ENCODE data around the gene CCM2. TPM values are rescaled to one million over a fixed set of nuclear protein-coding genes. Genes with fewer than 3 reads are reported as not detected.

CCM2 gene
- total and polyA plus RNA-seq, 2 of the 8 experiments (the other 6 are each of a cell fraction or from before 2014, with no cell fraction given) = 31.6 to 41.2 TPM

GRCh38 chr7:44982970-44983369, 17.0 kb upstream of the CCM2 start:
- WGBS, 2 experiments (ENCODE audit: extremely low coverage in 1 of 2, insufficient coverage in 1 of 2, insufficient read length in 1 of 2, insufficient replicate concordance in 2 of 2, low coverage in 1 of 2, low lambda C conversion rate in 2 of 2, missing lambda C conversion rate in 1 of 2) = 93% methylated on average over 1 of the region's 1 CpG; no CpG with 5 or more reads in 1 of the 2 experiments
- peaks cover 0 to 7% (median 5%) of the 10 kb centered on the region in 4 experiments; a peak in 3 of 7 replicates for H3K4me1 ChIP-seq (replicated peaks in 1 of 4; ENCODE audit: control insufficient read depth in 3 of 4, insufficient read depth in 4 of 4, low read length in 3 of 4)
- H2AK5ac ChIP-seq (ENCODE audit: low read depth, low read length) = no peak overlapping the region
- H3K4ac ChIP-seq (replicated peaks; ENCODE audit: insufficient read length, low read depth, low read length) = no peak overlapping the region
- FAIRE-seq (no peak), DNase-seq (ENCODE audit: low read depth in 1 of 2, low spot score in 2 of 2) (no peak)
- ChIA-PET CTCF (ENCODE audit: partially characterized antibody) (interaction anchor here (0.6 to 5.4 kb wide), 3 partner anchors 10 to 213 kb away, joined by 3 to 43 read pairs (median 3); no protein-coding TSS in a partner anchor), POLR2A (ENCODE audit: partially characterized antibody) (interaction anchor here (0.8 to 13.3 kb wide), 18 partner anchors 8 to 409 kb away, joined by 3 to 327 read pairs (median 4); partner anchors contain the start of genes CCM2, DDX56 and TBRG4)
- H3K9me3 ChIP-seq (ENCODE audit: insufficient read depth in 2 of 2, low read depth in 1 of 2, low read length in 1 of 2) = no peaks in the 10 kb centered on the region
- no peak overlapping the region for H3K4me3 ChIP-seq (ENCODE audit: extremely low read depth in 1 of 4, insufficient read depth in 2 of 4, low read depth in 3 of 4, low read length in 4 of 4)
- H2AFZ ChIP-seq (ENCODE audit: low read length) = no peak overlapping the region
- no peak overlapping the region for H3K14ac ChIP-seq (ENCODE audit: insufficient read length)
- peaks cover 17 to 39% (median 33%) of the 10 kb centered on the region in 4 experiments for H3K36me3 ChIP-seq (ENCODE audit: control insufficient read depth in 2 of 4, insufficient read depth in 4 of 4, low read length in 3 of 4)
- no peak overlapping the region for H4K8ac ChIP-seq (ENCODE audit: extremely low read depth, insufficient read depth, low read length)
- H2BK5ac ChIP-seq (ENCODE audit: low read depth, low read length) = no peak overlapping the region
- H3K27ac ChIP-seq (ENCODE audit: low read depth, low read length) = no peak overlapping the region
- no peak overlapping the region for H2BK20ac ChIP-seq (ENCODE audit: low read length)
- H4K5ac ChIP-seq (ENCODE audit: insufficient read length, low read depth, low read length) = no peak overlapping the region
- H2BK120ac ChIP-seq (replicated peaks; ENCODE audit: low read depth, low read length) = no peak overlapping the region
- H2BK12ac ChIP-seq (ENCODE audit: low read depth, low read length) = no peak overlapping the region
- H3K23ac ChIP-seq (ENCODE audit: insufficient read length) = no peak overlapping the region
- peaks cover 18 to 26% of the 10 kb centered on the region in 2 experiments for H3K79me2 ChIP-seq (ENCODE audit: control insufficient read depth in 1 of 2, insufficient read depth in 2 of 2, low read length in 2 of 2)
- H3K18ac ChIP-seq (ENCODE audit: extremely low read depth, low read length) = no peak overlapping the region
- peaks cover 9% of the 10 kb centered on the region; the same call in 1 of the 2 replicates for H3K23me2 ChIP-seq (ENCODE audit: low read depth, low read length)
- no peaks in the 10 kb centered on the region for H3K79me1 ChIP-seq (ENCODE audit: low read depth, low read length)
- no peak overlapping the region for H3K56ac ChIP-seq (replicated peaks; ENCODE audit: insufficient read length, low read depth, low read length)
- no peak overlapping the region for H2BK15ac ChIP-seq (ENCODE audit: low read length)
- no peaks in the 10 kb centered on the region for H3K27me3 ChIP-seq (replicated peaks in 1 of 4; ENCODE audit: control insufficient read depth in 3 of 4, extremely low read depth in 1 of 4, insufficient read depth in 3 of 4, low read length in 3 of 4)
- peaks cover 8 to 18% of the 10 kb centered on the region in 2 experiments for H4K20me1 ChIP-seq (replicated peaks in 1 of 2; ENCODE audit: control insufficient read depth in 1 of 2, insufficient read depth in 2 of 2, low read length in 2 of 2)
- no peak overlapping the region for H3K9ac ChIP-seq (replicated peaks in 1 of 4; ENCODE audit: extremely low read depth in 1 of 4, low read depth in 3 of 4, low read length in 3 of 4)
- H3K4me2 ChIP-seq (ENCODE audit: insufficient read depth in 1 of 2, low read depth in 2 of 2, low read length in 2 of 2) = no peak overlapping the region
- no peak overlapping the region for H4K91ac ChIP-seq (replicated peaks; ENCODE audit: insufficient read length, low read length)
- TF ChIP-seq SIN3A (conservative IDR thresholded peaks at IDR 0.05 in 1 of 2, IDR thresholded peaks at IDR 0.05 in 1 of 2; ENCODE audit: low read depth in 1 of 2, low read length in 2 of 2) (no peak), RBBP5 (IDR thresholded peaks at IDR 0.05; ENCODE audit: borderline replicate concordance, low read depth, low read length) (no peak), SP4 (IDR thresholded peaks at IDR 0.05; ENCODE audit: low read length) (no peak), NRF1 (IDR thresholded peaks at IDR 0.05; ENCODE audit: low read depth, low read length) (no peak), USF2 (IDR thresholded peaks at IDR 0.05; ENCODE audit: low read length) (no peak), MAX (IDR thresholded peaks at IDR 0.05) (no peak), KDM4A (IDR thresholded peaks at IDR 0.05; ENCODE audit: low read depth, low read length, severe bottlenecking) (no peak), KDM1A (IDR thresholded peaks at IDR 0.05; ENCODE audit: borderline replicate concordance, low read length) (no peak), POLR2AphosphoS5 (IDR thresholded peaks at IDR 0.05; ENCODE audit: low read depth, low read length) (no peak), CTBP2 (IDR thresholded peaks at IDR 0.05; ENCODE audit: borderline replicate concordance, insufficient read depth, insufficient read length, low read length) (no peak), ZNF274 (IDR thresholded peaks at IDR 0.05; ENCODE audit: borderline replicate concordance, extremely low read depth, low read length) (no peak), RFX5 (IDR thresholded peaks at IDR 0.05; ENCODE audit: borderline replicate concordance, low read depth, low read length) (no peak)

Data from H1 (cell line).